ENCODE data around the gene ANGPT4. TPM values are rescaled to one million over a fixed set of nuclear protein-coding genes. Genes with fewer than 3 reads are reported as not detected.

Gene ANGPT4
- polyA plus RNA-seq, 4 donors: 0.18 to 0.32 (median 0.25) TPM

- DNase-seq (ENCODE audit: low read depth in 4 of 4, low spot score in 3 of 4): no peak
These were observed 69.2 kb downstream of the ANGPT4 start for GRCh38 chr20:846894-847278.

DNA sequence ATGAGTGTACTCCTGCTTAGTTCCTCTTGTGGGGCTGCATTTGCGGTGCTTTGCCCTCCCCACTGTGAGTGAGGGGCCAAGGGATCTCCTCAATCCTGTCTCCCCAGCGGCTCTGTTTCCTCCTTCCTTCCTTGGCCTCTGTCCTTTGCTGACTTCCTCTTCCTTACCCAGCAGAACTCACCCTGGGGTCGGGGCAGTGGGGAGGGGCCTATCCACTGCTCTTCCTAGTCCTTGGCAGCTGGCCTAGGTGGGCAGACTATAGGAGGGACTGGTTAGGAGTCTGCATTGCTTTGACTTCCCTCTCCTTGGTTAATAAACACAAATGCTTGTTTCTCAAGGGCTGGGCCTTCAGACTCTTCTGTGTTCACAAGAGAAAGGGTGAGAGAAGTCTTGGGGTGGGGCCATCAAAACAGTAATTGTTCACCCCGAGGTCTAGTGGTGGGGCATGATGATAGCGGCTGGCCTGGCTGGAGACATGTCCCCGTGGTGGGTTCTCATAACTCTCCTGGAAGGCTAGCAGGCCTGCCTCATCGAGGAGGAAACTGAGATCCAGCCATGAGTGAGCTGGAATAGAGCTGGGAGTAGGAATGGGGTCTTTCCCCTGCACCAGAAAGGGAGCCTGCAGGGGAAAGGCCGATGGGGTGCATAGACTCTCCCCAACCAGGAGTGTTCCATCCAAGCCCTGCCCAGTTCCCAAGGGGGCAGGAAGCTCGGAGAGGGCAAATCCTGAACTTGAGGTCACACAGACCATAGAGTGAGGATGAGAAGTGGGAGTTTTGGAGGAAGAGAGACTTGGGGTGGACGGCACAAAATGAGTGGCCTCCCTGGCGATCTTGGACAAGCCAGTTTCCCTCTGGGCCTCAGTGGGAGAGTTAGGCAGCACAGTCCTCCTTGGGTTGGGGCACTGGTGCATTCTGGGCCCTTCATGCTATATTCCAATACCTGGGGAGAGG lies 69.9 kb downstream of the ANGPT4 start:
- no peak for DNase-seq (ENCODE audit: low read depth in 4 of 4, low spot score in 3 of 4)

- DNase-seq (ENCODE audit: low read depth in 4 of 4, low spot score in 3 of 4): no peak
These were observed 70.8 kb downstream of the ANGPT4 start for GRCh38 chr20:845226-845868.

GRCh38 chr20:844473-845225 lies 71.5 kb downstream of the ANGPT4 start:
- DNase-seq (ENCODE audit: low read depth in 4 of 4, low spot score in 3 of 4): peak; percentile 78 to 88 (median 82)

DNA sequence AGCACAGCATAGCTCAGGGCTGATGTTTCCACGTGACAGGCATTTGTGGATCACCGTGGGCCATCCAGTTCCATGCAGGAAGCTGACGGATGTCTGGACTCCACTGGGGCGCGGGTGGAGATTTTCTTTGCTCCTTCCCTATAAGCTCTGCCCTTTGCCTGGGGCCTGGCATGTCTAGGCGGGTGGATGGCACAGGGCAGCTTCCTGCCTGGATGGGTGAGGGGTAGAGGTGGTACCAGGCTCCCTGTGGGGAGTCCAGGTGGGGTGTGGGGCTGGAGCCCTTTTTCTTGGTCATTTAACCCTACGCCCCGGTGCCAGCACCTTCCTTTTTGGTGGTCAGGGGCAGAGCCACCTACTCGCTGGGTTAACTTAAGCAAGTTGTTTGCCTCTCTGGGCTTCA lies 72.2 kb downstream of the ANGPT4 start:
- DNase-seq (ENCODE audit: low read depth in 4 of 4, low spot score in 3 of 4): no peak

DNA sequence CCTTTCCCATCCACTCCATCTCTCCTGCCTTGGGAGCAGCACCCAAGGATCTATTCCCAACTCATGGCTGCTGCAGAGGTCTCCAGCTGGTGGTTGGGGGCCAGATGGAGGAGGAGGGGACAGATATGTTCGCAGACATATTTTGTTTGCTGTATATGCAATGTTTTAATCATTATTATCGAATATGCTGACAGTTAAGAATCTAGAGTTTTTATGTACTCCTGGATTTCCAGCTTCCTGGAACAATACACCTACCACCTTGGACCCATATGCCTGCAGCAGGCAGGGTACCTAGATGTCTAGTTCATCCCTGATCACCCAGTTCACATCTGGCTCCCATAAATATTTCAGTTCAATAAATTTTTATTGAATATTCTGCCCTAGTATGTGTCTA lies 73.6 kb downstream of the ANGPT4 start:
- no peak for DNase-seq (ENCODE audit: low read depth in 4 of 4, low spot score in 3 of 4)

DNA sequence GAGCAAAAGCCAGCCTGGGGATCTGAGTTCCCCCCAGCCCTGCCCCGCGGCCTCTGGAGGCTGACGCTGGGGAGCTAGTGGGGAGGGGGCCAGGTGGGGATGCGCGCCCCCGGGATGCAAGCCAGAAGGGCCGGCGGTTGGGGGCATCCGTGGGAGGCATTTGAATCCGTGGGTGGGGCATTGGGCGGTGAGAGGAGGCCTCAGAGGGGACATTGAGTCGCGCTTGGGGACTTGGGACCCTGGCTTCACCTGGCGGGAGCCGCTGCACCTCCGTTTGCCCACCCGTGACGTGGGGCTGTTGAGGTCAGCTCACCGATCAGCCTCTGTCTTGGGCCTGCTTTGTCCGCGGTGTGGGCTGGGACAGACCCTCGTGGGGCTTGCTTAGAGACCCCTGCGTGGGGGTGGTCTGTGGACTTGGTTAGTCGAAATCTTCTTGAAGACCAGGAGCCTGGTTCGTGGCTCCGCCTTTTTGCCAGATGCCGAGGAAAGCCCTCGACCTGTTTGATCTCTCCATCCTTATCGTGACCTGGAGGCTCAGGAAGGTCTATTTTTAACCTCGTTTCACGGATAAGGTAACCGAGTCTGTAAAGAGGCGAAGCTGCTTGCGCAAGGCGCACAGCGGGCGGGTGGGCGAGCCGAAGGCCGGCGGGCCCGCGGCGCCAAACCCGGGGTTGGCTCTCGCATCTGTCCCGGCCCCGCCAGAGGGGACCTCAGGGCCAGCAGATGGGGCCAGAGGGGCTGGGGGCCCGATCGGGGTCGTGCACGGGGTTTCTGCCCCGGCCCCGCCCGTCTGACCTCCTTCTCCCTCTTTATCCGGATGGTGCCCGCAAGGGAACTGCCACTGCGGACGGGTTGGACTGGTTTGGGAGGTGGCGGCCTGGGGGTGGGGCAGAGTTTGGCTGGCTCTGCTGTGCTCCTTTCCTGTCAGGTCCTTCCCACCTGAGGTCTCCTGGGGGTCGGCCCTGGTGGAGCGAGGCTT lies 74.3 kb downstream of the ANGPT4 start:
- no peak for DNase-seq (ENCODE audit: low read depth in 4 of 4, low spot score in 3 of 4)

- DNase-seq (ENCODE audit: low read depth in 4 of 4, low spot score in 3 of 4): no peak
These were observed 75.1 kb downstream of the ANGPT4 start for GRCh38 chr20:840858-841567.

DNA sequence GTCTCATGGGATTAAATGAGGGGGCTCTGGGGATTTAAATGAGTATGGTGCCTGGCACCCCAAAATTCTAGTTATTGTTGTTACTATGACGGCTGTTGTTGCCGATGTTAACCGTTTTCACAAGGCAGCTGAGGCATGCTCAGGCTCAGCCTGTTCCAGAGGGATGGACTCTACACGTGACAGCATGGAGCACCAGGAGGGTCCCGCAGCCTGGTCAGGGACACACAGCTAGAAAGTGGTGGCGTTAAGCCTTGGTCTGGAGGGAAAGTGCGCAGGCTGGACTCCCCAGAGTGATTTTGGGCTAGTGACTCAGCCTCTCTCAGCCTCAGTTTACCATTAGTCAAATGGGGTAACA lies 75.7 kb downstream of the ANGPT4 start:
- no peak for DNase-seq (ENCODE audit: low read depth in 4 of 4, low spot score in 3 of 4)

DNA sequence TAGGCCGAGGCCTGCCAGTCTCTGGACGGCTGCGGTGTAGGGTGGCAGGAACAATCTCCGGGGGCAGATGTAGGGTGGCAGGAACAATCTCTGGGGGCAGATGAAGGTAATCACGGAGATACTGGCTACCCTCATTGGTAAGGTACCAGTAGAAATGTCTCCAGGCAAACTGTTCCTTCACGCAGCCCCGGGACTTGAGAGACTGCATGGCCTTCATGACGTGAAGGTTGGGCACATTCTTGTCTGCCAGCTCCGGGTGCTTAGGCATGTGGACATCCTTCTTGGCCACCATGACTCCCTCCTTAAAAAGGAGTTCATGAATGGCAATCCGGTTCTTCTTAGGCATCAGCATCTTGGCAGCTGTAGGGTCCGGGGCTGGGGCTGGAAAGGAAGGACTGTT lies 76.5 kb downstream of the ANGPT4 start:
- no peak for DNase-seq (ENCODE audit: low read depth in 4 of 4, low spot score in 3 of 4)

GRCh38 chr20:839015-839414 lies 77.1 kb downstream of the ANGPT4 start:
- no peak for DNase-seq (ENCODE audit: low read depth in 4 of 4, low spot score in 3 of 4)

GRCh38 chr20:836190-836589 lies 79.9 kb downstream of the ANGPT4 start:
- DNase-seq (ENCODE audit: low read depth in 4 of 4, low spot score in 3 of 4): no peak

DNA sequence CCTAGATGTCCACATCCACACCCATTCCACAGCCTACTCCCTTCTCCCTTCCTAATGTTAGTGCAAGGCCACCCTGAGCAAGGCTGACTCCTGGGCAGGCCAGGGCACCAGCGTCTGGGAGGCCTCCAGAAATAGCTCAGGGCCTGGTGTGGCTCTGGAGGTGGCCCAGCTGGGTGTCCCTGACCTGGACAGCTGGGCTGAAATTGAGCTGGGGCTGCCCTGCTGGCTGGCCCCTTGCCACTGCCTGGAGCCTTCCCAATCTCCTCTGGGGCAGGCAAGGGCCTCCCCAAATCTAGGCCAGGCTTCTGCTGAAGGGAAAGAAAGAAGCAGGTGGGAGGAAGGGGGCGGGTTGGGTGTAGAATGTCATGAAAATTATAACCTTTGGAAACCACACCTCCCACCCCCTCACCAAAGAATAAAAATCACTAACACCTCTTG lies 80.5 kb downstream of the ANGPT4 start:
- no peak for DNase-seq (ENCODE audit: low read depth in 4 of 4, low spot score in 3 of 4)

GRCh38 chr20:834151-834746 lies 81.9 kb downstream of the ANGPT4 start:
- DNase-seq (ENCODE audit: low read depth in 4 of 4, low spot score in 3 of 4): no peak

- DNase-seq (ENCODE audit: low read depth in 4 of 4, low spot score in 3 of 4): peak; percentile 84 to 88 (median 85)
These were observed 82.5 kb downstream of the ANGPT4 start, which contains the start of gene FAM110A for GRCh38 chr20:833450-834150. FAM110A (plus strand) TSS chr20:833715; CDS start chr20:844805, 11,090 bp downstream.

- no peak for DNase-seq (ENCODE audit: low read depth in 4 of 4, low spot score in 3 of 4)
These were observed 83.0 kb downstream of the ANGPT4 start for GRCh38 chr20:833121-833449.

DNA sequence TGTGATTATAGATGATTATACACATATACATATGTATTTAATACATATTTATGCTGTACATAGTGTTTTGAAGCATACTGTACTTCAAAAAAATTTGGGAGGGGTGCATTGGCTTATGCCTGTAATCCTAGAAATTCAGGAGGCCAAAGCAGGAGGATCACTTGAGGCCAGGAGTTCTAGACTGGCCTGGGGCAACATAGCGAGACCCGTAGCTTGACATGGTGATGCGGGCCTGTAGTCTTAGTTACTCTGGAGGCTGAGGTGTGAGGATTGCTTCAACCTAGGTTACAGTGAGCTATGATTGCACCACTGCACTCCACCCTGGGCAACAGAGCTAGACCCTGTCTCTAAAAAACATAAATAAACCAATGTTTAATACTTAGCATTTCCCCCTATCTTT lies 84.2 kb downstream of the ANGPT4 start:
- DNase-seq (ENCODE audit: low read depth in 4 of 4, low spot score in 3 of 4): no peak

- DNase-seq (ENCODE audit: low read depth in 4 of 4, low spot score in 3 of 4): no peak
These were observed 84.9 kb downstream of the ANGPT4 start for GRCh38 chr20:831251-831650.

Measured in left renal pelvis (tissue), 4 donors.